DMS 273 treated with DMSO at 0.1 percent for 48 hours (cell line): ENCODE results near the gene CCK.

ENCODE experiments used
- DNase-seq: peaks from one replicate; lab custom pipeline; 2025; lab: John Stamatoyannopoulos, UW

CCK gene

GRCh38 chr3:42225486-42226363 is 40.3 kb downstream of the CCK start:
- DNase-seq, result no peak

GRCh38 chr3:42224658-42225421 is 41.1 kb downstream of the CCK start:
- DNase-seq, result no peak

GRCh38 chr3:42224178-42224577 is 41.8 kb downstream of the CCK start:
- no peak for DNase-seq

GRCh38 chr3:42222942-42223693 is 42.9 kb downstream of the CCK start:
- DNase-seq, result no peak

- no peak for DNase-seq
These were observed 45.4 kb downstream of the CCK start for GRCh38 chr3:42220436-42221121.

GRCh38 chr3:42216931-42217333 is 49.1 kb downstream of the CCK start:
- DNase-seq, result no peak

- no peak for DNase-seq
These were observed 49.7 kb downstream of the CCK start for GRCh38 chr3:42216302-42216701.

- no peak for DNase-seq
These were observed 51.3 kb downstream of the CCK start for GRCh38 chr3:42214565-42215283.

GRCh38 chr3:42214064-42214463 is 51.9 kb downstream of the CCK start:
- no peak for DNase-seq

GRCh38 chr3:42213417-42213816 is 52.6 kb downstream of the CCK start:
- no peak for DNase-seq

GRCh38 chr3:42210726-42211125 is 55.3 kb downstream of the CCK start:
- DNase-seq, result no peak

GRCh38 chr3:42209917-42210316 is 56.1 kb downstream of the CCK start:
- no peak for DNase-seq
